Breast epithelium (tissue), 3 donors: ENCODE measurements around the gene FNDC5.

Source experiments
- CTCF ChIP-seq, 3 donors: fragments of 450-650 bp; IDR thresholded peaks; one replicate each; pipeline ENCODE4 v1.5.1; 2016 to 2017; ENCODE audit warnings: antibody characterized with exemption in 3 of 3, mild to moderate bottlenecking in 3 of 3, moderate library complexity in 3 of 3
- POLR2A ChIP-seq: fragments of 450-650 bp; IDR thresholded peaks from one replicate; pipeline ENCODE4 v1.6.1; 2016; ENCODE audit warnings: antibody characterized with exemption, mild to moderate bottlenecking, moderate library complexity
- POLR2AphosphoS5 ChIP-seq, 3 donors: sonication (generic); formaldehyde crosslinking; IDR thresholded peaks; one replicate each; pipeline ENCODE4 v1.6.1; 2017; ENCODE audit warnings: antibody characterized with exemption in 3 of 3

GRCh38 chr1:32919811-32920733 is 49.4 kb upstream of the FNDC5 start:
- TF ChIP-seq POLR2A: no peak
- TF ChIP-seq CTCF (IDR thresholded peaks at IDR 0.05): no peak
- no peak for TF ChIP-seq POLR2AphosphoS5 (IDR thresholded peaks at IDR 0.05)
